H1 (cell line): Measurements from ENCODE around the gene KRT80. TPM values are rescaled to one million over a fixed set of nuclear protein-coding genes. Genes with fewer than 3 reads are reported as not detected.

Source experiments
- JUN ChIP-seq: IDR thresholded peaks from 2 replicates; pipeline ENCODE4 v1.6.1; 2011; ENCODE audit warnings: low read depth, mild to moderate bottlenecking, improper control_type of control experiment, low read length
- KDM4A ChIP-seq: IDR thresholded peaks from one replicate; pipeline ENCODE4 v1.7.1; 2012; ENCODE audit warnings: low read depth, mild to moderate bottlenecking, moderate library complexity, low read length, inconsistent platforms; ENCODE audit not compliant: severe bottlenecking
- RXRA ChIP-seq: IDR thresholded peaks from 2 replicates; pipeline ENCODE4 v1.6.1; 2011; ENCODE audit warnings: low read depth, mild to moderate bottlenecking, low read length, moderate library complexity; ENCODE audit not compliant: insufficient read depth
- YY1 ChIP-seq: IDR thresholded peaks from 2 replicates; pipeline ENCODE4 v1.6.1; 2011; ENCODE audit warnings: low read depth, mild to moderate bottlenecking, low read length
- polyA plus RNA-seq, 7 experiments: library from polyadenylated mRNA; depleted of rRNA in 3 of 7; stranded (reverse) in 5 of 7; unstranded in 2 of 7; fragments of >200 nt in 5 of 7; fragments of 200-250 nt in 2 of 7; gene quantifications; 1 replicate in 5 of 7; 2 replicates in 1 of 7; 4 replicates in 1 of 7; pipeline versions ENCODE4 v1.2.1 to v1.2.3, GENCODE V29; 2011 to 2013; ENCODE audit warnings: missing spikeins in 2 of 7, mixed read lengths in 2 of 7
- total RNA-seq: library from RNA; stranded (reverse); fragmentation: NEBNext Ultra II Directional; extraction: Animal tissue kit (Norgen Biotek cat#: 25700); gene quantifications from 2 replicates; pipeline ENCODE4 v1.2.1, GENCODE V29; 2021

Gene KRT80
- total and polyA plus RNA-seq, 2 of the 8 experiments (the other 6 are each of a cell fraction or from before 2014, with no cell fraction given), result 0.05 TPM; not detected in 1

GRCh38 chr12:52229836-52230343 is 38.1 kb upstream of the KRT80 start (continued):
- TF ChIP-seq KDM4A, result no peak
- no peak for TF ChIP-seq JUN
- no peak for TF ChIP-seq YY1
- no peak for TF ChIP-seq RXRA
